IMR-90 (cell line): Measurements from ENCODE around the gene RBFOX2.

Experiments used
- RCOR1 ChIP-seq: IDR thresholded peaks from 2 replicates; pipeline ENCODE4 v1.6.1; 2012; ENCODE audit warnings: mild to moderate bottlenecking, low read length, improper control_type of control experiment; ENCODE audit not compliant: insufficient replicate concordance
- TF ChIP-seq, protein P1 (sequence below): conservative IDR thresholded peaks from 2 replicates; pipeline ENCODE4 v1.5.1; 2012; ENCODE audit warnings: mild to moderate bottlenecking, low read depth, low read length, improper control_type of control experiment

DNA sequence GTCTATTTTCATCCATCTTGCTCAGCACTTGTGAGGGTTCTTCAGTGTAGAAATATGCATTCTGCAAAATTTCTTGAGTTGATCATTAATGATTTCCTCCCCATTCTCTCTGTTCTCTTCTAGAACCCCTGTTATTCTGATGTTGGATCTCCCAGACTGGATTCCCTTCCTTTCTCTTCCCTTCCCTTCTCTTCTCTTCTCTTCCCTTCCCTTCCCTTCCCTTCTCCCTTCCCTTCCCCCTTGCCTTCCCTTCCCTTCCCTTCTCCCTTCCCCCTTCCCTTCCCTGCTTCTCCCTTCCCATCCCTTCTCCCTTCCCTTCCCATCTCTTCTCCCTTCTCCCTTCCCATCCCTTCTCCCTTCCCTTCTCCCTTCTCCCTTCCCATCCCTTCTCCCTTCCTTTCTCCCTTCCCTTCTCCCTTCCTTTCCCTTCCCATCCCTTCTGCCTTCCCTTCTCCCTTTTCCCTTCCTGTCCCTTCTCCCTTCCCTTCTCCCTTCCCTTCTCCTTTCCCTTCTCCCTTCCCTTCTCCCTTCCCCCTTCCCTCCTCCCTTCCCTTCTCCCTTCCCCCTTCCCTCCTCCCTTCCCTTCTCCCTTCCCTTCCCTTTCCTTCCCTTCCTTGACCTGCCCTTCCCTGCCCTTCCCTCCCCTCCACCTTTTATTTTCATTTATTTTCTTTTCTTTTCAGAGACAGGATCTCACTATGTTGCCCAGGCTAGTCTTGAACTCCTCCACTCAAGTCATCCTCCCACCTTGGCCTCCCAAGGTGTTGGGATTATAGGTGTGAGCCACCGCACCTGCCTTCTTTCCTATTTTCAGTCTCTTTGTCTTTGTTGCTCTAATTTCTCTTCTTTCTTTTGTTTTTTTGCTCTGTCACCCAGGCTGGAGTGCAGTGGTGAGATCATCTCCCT, 24.9 kb upstream of the RBFOX2 start:
- no peak for TF ChIP-seq RCOR1
- TF ChIP-seq, protein P1, sequence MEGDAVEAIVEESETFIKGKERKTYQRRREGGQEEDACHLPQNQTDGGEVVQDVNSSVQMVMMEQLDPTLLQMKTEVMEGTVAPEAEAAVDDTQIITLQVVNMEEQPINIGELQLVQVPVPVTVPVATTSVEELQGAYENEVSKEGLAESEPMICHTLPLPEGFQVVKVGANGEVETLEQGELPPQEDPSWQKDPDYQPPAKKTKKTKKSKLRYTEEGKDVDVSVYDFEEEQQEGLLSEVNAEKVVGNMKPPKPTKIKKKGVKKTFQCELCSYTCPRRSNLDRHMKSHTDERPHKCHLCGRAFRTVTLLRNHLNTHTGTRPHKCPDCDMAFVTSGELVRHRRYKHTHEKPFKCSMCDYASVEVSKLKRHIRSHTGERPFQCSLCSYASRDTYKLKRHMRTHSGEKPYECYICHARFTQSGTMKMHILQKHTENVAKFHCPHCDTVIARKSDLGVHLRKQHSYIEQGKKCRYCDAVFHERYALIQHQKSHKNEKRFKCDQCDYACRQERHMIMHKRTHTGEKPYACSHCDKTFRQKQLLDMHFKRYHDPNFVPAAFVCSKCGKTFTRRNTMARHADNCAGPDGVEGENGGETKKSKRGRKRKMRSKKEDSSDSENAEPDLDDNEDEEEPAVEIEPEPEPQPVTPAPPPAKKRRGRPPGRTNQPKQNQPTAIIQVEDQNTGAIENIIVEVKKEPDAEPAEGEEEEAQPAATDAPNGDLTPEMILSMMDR = no peak
